GM23338 (cell line): Measurements from ENCODE around the gene MYO1F. TPM values are rescaled to one million over a fixed set of nuclear protein-coding genes. Genes with fewer than 3 reads are reported as not detected.

Experiments
- ATAC-seq: fragments of 200-7000 bp; cut with Tn5 transposase; 3 replicates; pipeline ENCODE4 v1.9.1; 2020
- DNase-seq: peaks from one replicate; pipeline ENCODE4 v3.0.0-alpha.2; 2015; ENCODE audit warnings: low spot score
- H2AFZ ChIP-seq: fragments of 200-600 bp; sonication (generic); 2 replicates; pipeline ENCODE4 v1.8.0; 2016; ENCODE audit warnings: antibody characterized with exemption, mild to moderate bottlenecking, moderate library complexity
- H3F3A ChIP-seq: fragments of 200-600 bp; sonication (generic); replicated peaks from 2 replicates; pipeline ENCODE4 v1.8.0; 2017; ENCODE audit warnings: antibody characterized with exemption, mixed run types, low read depth
- H3K27ac ChIP-seq: fragments of 200-600 bp; sonication (generic); 2 replicates; pipeline ENCODE4 v1.6.1; 2016; ENCODE audit warnings: low read depth
- H3K27me3 ChIP-seq: fragments of 200-600 bp; sonication (generic); 2 replicates; pipeline ENCODE4 v1.8.0; 2016; ENCODE audit warnings: mild to moderate bottlenecking, mixed run types, moderate library complexity; ENCODE audit not compliant: insufficient read depth
- H3K36me3 ChIP-seq: fragments of 200-600 bp; sonication (generic); 2 replicates; pipeline ENCODE4 v1.8.0; 2016; ENCODE audit warnings: mild to moderate bottlenecking; ENCODE audit not compliant: insufficient read depth
- H3K4me1 ChIP-seq: fragments of 200-600 bp; sonication (generic); 2 replicates; pipeline ENCODE4 v1.8.0; 2016; ENCODE audit warnings: mild to moderate bottlenecking, moderate library complexity; ENCODE audit not compliant: insufficient read depth
- H3K4me2 ChIP-seq: fragments of 200-600 bp; sonication (generic); 2 replicates; pipeline ENCODE4 v1.7.1; 2017; ENCODE audit warnings: mixed run types
- H3K4me3 ChIP-seq: fragments of 200-600 bp; sonication (generic); 2 replicates; pipeline ENCODE4 v1.6.1; 2016; ENCODE audit warnings: mixed run types
- H3K79me2 ChIP-seq: fragments of 200-600 bp; sonication (generic); replicated peaks from 2 replicates; pipeline ENCODE4 v1.8.0; 2017; ENCODE audit warnings: mild to moderate bottlenecking; ENCODE audit not compliant: insufficient read depth
- H3K9me2 ChIP-seq: fragments of 200-600 bp; sonication (generic); 2 replicates; pipeline ENCODE4 v1.8.0; 2017; ENCODE audit not compliant: insufficient read depth
- H4K20me1 ChIP-seq: fragments of 200-600 bp; sonication (generic); replicated peaks from 2 replicates; pipeline ENCODE4 v1.8.0; 2017; ENCODE audit warnings: mild to moderate bottlenecking; ENCODE audit not compliant: insufficient read depth
- H3K27ac Mint-ChIP-seq: 2 replicates; pipeline ENCODE4 v1.8.0; 2020; ENCODE audit warnings: inconsistent platforms, mild to moderate bottlenecking, moderate library complexity, mixed read lengths
- H3K27me3 Mint-ChIP-seq: 3 replicates; pipeline ENCODE4 v1.8.0; 2022; ENCODE audit warnings: low read depth, mild to moderate bottlenecking, moderate library complexity, mixed read lengths, inconsistent platforms; ENCODE audit not compliant: insufficient read depth, poor library complexity
- H3K36me3 Mint-ChIP-seq: 3 replicates; pipeline ENCODE4 v1.8.0; 2021; ENCODE audit warnings: low read depth, mild to moderate bottlenecking, inconsistent platforms, moderate library complexity, mixed read lengths
- H3K4me1 Mint-ChIP-seq: 3 replicates; pipeline ENCODE4 v1.8.0; 2020; ENCODE audit warnings: mild to moderate bottlenecking, inconsistent platforms, mixed read lengths
- H3K4me3 Mint-ChIP-seq: 3 replicates; pipeline ENCODE4 v1.8.0; 2021; ENCODE audit warnings: moderate library complexity, mild to moderate bottlenecking, inconsistent platforms, mixed read lengths
- H3K9me3 Mint-ChIP-seq: 3 replicates; pipeline ENCODE4 v1.8.0; 2020; ENCODE audit warnings: moderate library complexity, mild to moderate bottlenecking, inconsistent platforms, mixed read lengths
- CREB1 ChIP-seq: fragments of 250-450 bp; sonication (Bioruptor Pico); IDR thresholded peaks from 2 replicates; pipeline ENCODE4 v1.5.0; 2020; ENCODE audit warnings: low read depth, mild to moderate bottlenecking, moderate library complexity
- EZH2 ChIP-seq: fragments of 200-600 bp; sonication (generic); IDR thresholded peaks from one replicate; pipeline ENCODE4 v1.8.0; 2017; ENCODE audit warnings: antibody characterized with exemption, mild to moderate bottlenecking, low read depth; ENCODE audit not compliant: unreplicated experiment
- EZH2phosphoT487 ChIP-seq: fragments of 200-600 bp; sonication (generic); IDR thresholded peaks from one replicate; pipeline ENCODE4 v1.8.1; 2018; ENCODE audit warnings: antibody characterized with exemption; ENCODE audit not compliant: unreplicated experiment
- JUNB ChIP-seq: IDR thresholded peaks from one replicate; pipeline ENCODE4 v1.6.1; 2016; ENCODE audit warnings: antibody characterized with exemption; ENCODE audit not compliant: unreplicated experiment
- NANOG ChIP-seq: IDR thresholded peaks from 2 replicates; pipeline ENCODE4 v1.6.1; 2016; ENCODE audit warnings: antibody characterized with exemption, borderline replicate concordance
- POLR2AphosphoS5 ChIP-seq: IDR thresholded peaks from 2 replicates; pipeline ENCODE4 v1.6.1; 2016; ENCODE audit warnings: antibody characterized with exemption, low read depth
- REST ChIP-seq: IDR thresholded peaks from one replicate; pipeline ENCODE4 v1.6.1; 2018; ENCODE audit warnings: antibody characterized with exemption; ENCODE audit not compliant: unreplicated experiment
- STAT1 ChIP-seq: IDR thresholded peaks from one replicate; pipeline ENCODE4 v1.6.1; 2016; ENCODE audit warnings: antibody characterized with exemption; ENCODE audit not compliant: unreplicated experiment
- ZNF114 ChIP-seq: fragments of 250-450 bp; sonication (Bioruptor Pico); IDR thresholded peaks from 2 replicates; pipeline ENCODE4 v1.5.0; 2020; ENCODE audit warnings: mild to moderate bottlenecking, moderate library complexity
- ZNF331 ChIP-seq: fragments of 250-450 bp; sonication (Bioruptor Pico); IDR thresholded peaks from 2 replicates; pipeline ENCODE4 v1.5.0; 2020; ENCODE audit warnings: low read depth, mild to moderate bottlenecking, moderate library complexity
- ZNF462 ChIP-seq: fragments of 250-450 bp; sonication (Bioruptor Pico); IDR thresholded peaks from 2 replicates; pipeline ENCODE4 v1.5.0; 2020; ENCODE audit warnings: mild to moderate bottlenecking, moderate library complexity
- polyA plus RNA-seq: library from polyadenylated mRNA; unstranded; fragments of >200 nt; fragmentation: Nextera tagmentation; extraction: Ambion mirVana; gene quantifications from 2 replicates; pipeline ENCODE4 v1.2.1, GENCODE V29; 2016
- total RNA-seq: library from RNA; depleted of rRNA; stranded (reverse); fragments of >200 nt; shearing (Covaris generic); gene quantifications from 2 replicates; pipeline ENCODE4 v1.2.3, GENCODE V29; 2014
- TF ChIP-seq, protein P1 (sequence below): IDR thresholded peaks from 2 replicates; pipeline ENCODE4 v1.6.1; 2016; ENCODE audit warnings: antibody characterized with exemption

MYO1F gene
- total and polyA plus RNA-seq, 2 experiments from 2014 or later = 3.9 to 5.7 TPM

- no peak for ATAC-seq
- Mint-ChIP-seq H3K9me3 (peaks cover 16% of the 10 kb centered on the region), H3K27me3 (peaks cover 24% of the 10 kb centered on the region), H3K27ac (no peak overlapping the region), H3K4me1 (peaks cover 11% of the 10 kb centered on the region), H3K36me3 (peaks cover 68% of the 10 kb centered on the region), H3K4me3 (no peak overlapping the region)
- H3K27ac ChIP-seq = no peak overlapping the region
- no peaks in the 10 kb centered on the region; the same call in 1 of the 2 replicates for H3K36me3 ChIP-seq
- H3K4me1 ChIP-seq = peaks cover 16% of the 10 kb centered on the region
- no peaks in the 10 kb centered on the region for H4K20me1 ChIP-seq
- H3K4me2 ChIP-seq = no peak overlapping the region
- no peaks in the 10 kb centered on the region for H3K9me2 ChIP-seq
- no peak for DNase-seq
- peaks cover 6% of the 10 kb centered on the region for H3K27me3 ChIP-seq
- no peak overlapping the region for H3K4me3 ChIP-seq
- peaks cover 12% of the 10 kb centered on the region; the same call in 1 of the 2 replicates for H3F3A ChIP-seq
- H2AFZ ChIP-seq = no peak overlapping the region
- no peak for TF ChIP-seq STAT1
- no peak for TF ChIP-seq POLR2AphosphoS5
- TF ChIP-seq, protein P1, sequence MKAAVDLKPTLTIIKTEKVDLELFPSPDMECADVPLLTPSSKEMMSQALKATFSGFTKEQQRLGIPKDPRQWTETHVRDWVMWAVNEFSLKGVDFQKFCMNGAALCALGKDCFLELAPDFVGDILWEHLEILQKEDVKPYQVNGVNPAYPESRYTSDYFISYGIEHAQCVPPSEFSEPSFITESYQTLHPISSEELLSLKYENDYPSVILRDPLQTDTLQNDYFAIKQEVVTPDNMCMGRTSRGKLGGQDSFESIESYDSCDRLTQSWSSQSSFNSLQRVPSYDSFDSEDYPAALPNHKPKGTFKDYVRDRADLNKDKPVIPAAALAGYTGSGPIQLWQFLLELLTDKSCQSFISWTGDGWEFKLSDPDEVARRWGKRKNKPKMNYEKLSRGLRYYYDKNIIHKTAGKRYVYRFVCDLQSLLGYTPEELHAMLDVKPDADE = no peak
- no peak for TF ChIP-seq NANOG
- no peak for TF ChIP-seq EZH2phosphoT487
- TF ChIP-seq ZNF114 (CRISPR knock-in tag) = no peak
- TF ChIP-seq CREB1 = no peak
- no peak for TF ChIP-seq EZH2
- TF ChIP-seq ZNF462 (CRISPR knock-in tag) = no peak
- no peak for TF ChIP-seq ZNF331 (CRISPR knock-in tag)
- no peak for TF ChIP-seq REST
- no peak for TF ChIP-seq JUNB
- H3K79me2 ChIP-seq = no peaks in the 10 kb centered on the region
Observed at GRCh38 chr19:8595651-8596050, 18.4 kb upstream of the MYO1F start.
